HG02973 (cell line): ENCODE measurements around the gene E4F1.
"Not testable (repeated sequence)": the region's sequence is repeated elsewhere in the genome, so short reads cannot be mapped to it uniquely, and the experiment has no call there.

Experiments
- ATAC-seq: cut with Tn5 transposase; IDR thresholded peaks from one replicate; pipeline ENCODE4 v1.9.1; 2021; ENCODE audit warnings: moderate library complexity; ENCODE audit not compliant: unreplicated experiment

The E4F1 gene

DNA sequence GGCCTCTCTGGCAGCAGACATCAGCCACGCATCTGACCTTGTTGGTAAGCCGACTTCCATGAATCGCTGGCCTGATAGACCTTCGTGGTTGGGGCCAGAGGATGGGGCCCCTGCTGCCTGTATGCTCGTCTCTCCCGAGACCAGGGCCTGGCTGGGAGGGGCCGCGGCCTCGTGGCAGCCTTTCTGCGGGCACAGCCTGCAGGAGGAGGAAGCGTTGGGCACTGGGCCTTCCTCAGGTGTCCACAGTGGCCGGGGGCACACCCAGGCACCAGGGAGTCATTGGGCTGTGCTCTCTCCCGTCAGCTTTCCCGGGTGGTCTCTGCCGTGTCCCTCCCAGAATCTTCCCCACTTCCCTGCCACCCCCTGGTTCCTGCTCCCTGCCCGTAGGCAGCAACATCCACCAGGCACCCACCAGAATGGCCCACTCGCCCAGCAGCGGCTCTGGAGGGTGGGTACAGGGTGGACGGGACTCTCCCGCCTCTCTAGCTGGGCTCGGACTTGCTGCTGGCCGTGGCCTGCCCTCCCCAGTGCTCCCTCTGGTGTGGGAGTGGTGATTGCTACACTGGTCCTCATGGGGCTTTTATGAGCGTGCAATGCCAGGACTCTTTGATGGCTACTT is 6.3 kb downstream of the E4F1 start:
- ATAC-seq, result no peak

DNA sequence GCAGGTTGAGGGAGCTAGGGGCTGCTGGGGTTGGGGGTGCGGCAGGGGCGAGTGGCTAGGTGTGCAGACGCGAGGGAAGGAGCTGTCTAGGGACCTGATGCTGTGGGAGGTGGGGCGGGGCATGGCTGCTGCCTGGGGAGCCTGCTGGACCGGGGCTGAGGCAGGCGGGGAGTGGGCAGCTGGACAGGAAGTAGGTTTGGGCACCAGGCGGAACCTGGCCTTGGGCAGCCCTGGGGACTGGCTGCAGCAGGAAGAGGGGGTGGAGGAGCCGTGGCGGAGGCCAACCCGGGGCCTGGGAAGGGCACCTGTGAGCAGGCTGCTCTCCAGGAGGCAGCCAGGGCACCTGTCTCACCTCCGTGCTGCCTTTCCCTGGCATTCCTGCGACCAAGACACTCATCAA is 7.0 kb downstream of the E4F1 start:
- no peak for ATAC-seq

GRCh38 chr16:2231016-2231931 is 7.9 kb downstream of the E4F1 start:
- ATAC-seq, result no peak

DNA sequence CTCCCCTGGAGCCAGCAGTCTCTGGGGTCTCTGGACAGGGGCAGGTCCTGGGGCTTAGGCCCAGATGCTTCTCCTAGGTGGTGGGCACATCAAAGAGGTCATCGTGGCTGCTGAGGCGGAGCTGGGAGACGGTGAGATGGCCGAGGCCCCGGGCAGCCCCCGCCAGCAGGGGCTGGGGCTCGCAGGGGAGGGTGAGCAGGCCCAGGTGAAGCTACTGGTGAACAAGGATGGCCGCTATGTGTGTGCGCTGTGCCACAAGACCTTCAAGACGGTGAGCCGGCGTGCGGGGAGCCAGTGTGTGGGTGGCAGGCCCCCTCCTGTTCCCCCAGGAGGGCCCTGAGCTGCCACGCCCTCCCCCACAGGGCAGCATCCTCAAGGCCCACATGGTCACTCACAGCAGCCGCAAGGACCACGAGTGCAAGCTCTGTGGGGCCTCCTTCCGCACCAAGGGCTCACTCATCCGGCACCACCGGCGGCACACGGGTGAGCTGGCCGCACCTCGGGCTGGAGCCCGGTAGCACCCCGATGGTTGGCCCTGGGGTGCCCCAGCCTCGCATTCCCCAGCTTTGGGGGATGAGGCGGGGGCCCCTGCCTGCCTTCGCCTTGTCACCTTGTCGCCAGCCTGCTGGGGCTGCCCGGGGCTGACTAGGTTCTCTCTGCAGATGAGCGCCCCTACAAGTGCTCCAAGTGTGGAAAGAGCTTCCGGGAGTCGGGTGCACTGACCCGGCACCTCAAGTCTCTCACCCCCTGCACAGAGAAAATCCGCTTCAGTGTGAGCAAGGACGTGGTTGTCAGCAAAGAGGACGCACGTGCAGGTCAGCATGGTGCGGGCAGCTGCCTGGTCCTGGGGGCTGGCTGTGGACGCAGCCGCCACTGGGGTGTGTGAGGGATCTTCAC is 9.0 kb downstream of the E4F1 start:
- ATAC-seq, result no peak

DNA sequence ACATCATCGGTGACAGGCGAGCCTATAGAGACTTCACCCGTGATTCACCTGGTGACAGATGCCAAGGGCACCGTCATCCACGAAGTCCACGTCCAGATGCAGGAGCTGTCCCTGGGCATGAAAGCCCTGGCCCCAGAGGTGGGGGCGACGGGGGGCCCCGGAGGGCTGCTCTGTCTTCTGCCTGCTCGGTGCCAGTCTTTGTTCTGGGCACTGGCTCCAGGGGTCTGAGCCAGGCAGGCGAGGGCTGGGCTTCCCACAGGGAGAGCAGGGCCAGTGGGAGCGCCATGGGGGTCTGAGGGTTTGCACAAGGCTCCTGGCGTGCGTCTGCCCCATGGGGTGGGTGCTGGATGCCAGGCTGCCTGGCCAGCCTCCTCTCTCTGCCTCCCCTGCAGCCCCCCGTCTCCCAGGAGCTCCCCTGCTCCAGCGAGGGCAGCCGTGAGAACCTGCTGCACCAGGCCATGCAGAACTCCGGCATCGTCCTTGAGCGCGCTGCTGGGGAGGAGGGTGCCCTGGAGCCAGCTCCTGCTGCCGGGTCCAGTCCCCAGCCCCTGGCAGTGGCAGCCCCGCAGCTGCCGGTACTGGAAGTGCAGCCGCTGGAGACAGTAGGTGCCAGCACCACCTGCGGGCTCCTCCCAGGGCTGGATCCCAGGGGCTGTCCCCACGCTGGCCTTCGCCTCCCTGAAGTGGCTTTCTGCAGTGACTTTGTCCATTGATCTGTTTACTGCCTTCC is 9.8 kb downstream of the E4F1 start:
- no peak for ATAC-seq

GRCh38 chr16:2233872-2234812 is 10.8 kb downstream of the E4F1 start:
- no peak for ATAC-seq

DNA sequence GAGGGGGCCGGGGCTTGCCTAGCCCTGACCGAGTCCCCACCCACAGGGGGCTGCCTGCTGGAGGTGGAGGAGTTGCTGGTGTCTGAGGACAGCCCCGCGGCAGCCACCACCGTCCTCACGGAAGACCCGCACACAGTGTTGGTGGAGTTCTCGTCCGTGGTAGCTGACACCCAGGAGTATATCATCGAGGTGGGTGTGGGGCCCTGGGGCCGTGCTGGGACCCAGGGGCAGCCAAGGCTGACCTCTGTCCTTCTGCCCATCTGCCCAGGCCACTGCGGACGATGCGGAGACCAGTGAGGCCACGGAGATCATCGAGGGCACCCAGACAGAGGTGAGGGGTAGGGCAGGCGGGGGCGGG is 11.4 kb downstream of the E4F1 start:
- no peak for ATAC-seq

- no peak for ATAC-seq
These were observed 11.9 kb downstream of the E4F1 start for GRCh38 chr16:2235234-2235651.

GRCh38 chr16:2235695-2236336 is 12.4 kb downstream of the E4F1 start:
- no peak for ATAC-seq

DNA sequence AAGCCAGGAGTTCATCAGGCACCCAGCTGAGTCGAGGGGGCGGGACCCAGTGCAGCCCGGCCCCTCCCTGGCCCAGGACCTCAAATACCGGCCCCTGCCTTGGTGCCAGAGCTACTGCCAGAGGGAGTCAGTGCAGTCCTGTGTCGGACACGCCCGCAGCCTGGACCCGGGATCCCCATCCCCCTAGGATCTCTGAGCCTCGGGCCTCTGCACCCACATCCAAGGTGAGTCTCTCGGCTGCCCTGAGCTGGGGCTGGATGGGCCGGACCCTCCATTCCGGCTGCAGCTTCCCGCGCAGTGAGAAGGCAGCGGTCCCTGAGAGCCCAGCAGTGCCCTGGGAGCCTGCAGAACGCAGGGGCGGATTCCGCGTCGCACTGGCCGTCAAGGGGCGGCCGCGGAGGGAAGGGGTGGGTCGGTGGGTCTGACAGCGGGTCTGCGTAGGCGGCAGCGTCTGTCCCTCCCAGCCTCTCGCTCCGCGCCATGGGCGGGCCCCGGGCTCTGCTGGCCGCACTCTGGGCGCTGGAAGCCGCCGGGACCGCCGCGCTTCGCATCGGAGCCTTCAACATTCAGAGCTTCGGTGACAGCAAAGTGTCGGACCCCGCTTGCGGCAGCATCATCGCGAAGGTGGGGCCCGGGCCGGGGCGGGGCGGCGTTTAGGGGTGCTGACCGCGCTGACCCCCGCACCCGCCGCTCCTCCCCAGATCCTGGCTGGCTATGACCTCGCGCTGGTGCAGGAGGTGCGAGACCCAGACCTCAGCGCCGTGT is 13.1 kb downstream of the E4F1 start, which contains the start of gene DNASE1L2:
Gene DNASE1L2 (plus strand): TSS at position 108 of the 765 bp plus-strand sequence. CDS start 373 bp downstream, at position 481.
- no peak for ATAC-seq

GRCh38 chr16:2237102-2237482 is 13.7 kb downstream of the E4F1 start:
- ATAC-seq, result no peak

GRCh38 chr16:2237493-2238149 is 14.2 kb downstream of the E4F1 start:
- no peak for ATAC-seq

- no peak for ATAC-seq
These were observed 14.9 kb downstream of the E4F1 start for GRCh38 chr16:2238150-2238837.

DNA sequence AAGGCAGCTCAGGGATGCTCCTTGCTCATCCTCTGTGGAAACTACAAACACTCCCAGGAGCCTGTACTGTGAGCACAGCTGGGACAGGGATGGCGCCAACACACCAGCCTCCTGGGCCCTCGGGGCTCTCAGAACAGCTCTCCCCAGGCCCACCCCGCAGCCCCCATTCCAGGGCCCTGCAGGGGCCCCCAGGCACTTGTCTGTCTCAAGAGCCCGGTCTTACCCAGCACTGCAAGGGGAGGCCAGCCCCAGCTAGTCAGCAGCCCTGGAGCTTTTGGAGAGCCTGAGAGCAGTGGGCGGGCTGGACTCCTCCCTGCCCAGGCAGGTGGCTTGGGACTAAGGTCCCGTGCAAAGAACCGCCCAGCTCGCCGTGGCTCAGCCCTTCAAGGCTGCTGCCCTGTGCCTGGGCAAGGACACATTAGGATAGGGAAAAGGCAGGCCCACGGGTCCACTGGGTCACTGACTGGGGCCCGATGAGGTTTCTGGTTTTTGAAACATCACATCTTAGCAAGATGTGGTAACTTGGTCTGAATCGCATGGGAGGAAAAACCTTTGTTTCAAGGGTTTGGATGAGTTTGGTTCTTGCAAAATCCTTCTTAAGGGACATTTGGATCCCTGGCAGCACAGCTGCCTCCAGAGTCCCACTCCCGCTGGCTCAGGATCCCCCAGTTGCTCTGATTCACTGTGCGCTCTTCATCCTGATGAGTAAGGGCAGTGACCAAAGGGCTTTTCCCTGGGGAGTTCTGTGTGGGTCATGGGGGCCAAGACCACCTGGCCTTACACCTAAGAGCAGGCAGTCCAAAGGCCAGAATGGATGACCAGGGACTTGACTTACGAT is 15.7 kb downstream of the E4F1 start:
- no peak for ATAC-seq

DNA sequence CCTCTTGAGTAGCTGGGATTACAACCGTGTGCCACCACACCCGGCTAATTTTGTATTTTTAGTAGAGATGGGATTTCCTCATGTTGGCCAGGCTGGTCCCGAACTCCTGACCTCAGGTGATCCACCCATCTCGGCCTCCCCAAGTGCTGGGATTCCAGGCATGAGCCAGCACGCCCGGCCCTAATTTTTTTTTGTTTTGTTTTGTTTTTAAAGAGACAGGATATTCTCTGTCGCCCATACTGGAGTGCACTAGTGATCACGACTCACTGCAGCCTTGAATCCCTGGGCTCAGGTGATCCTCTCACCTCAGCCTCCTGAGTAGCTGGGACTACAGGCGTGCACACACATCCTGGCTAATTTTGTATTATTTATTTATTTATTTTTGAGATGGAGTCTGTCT is 16.9 kb downstream of the E4F1 start:
- ATAC-seq, result not testable (repeated sequence)

DNA sequence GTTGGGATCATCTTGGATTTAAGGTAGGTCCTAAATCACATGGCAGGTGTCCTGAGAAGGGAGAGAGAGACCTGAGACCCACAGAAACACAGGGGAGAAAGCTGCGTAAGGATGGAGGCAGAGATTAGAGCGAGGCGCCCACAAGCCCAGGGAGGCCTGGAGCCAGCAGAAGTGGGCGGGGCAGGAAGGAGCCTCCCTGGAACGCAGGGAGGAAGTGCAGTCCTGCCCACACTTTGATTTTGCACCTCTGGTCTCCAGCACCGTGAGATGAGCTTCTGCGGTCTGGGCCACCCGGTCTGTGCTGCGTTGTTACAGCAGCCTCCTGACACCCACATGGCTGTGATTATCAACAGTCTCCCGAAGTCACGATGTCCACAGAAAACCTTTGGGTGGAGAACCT is 19.2 kb downstream of the E4F1 start:
- no peak for ATAC-seq
